Activated CD8-positive, alpha-beta memory T cell treated with anti-CD3 and anti-CD28 coated beads, Interleukin-2, amount 50 U/mL, for 4 hours (primary cell): ENCODE measurements around the gene HSPB8.

Source experiments
- DNase-seq: peaks from one replicate; pipeline ENCODE4 v3.0.0-alpha.2; 2020

The HSPB8 gene

GRCh38 chr12:119178544-119179334 lies at the start of gene HSPB8:
TSS of gene HSPB8 (plus strand) at chr12:119178931. CDS start at chr12:119179313, 382 bp downstream.
- DNase-seq = no peak

- no peak for DNase-seq
These were observed 48.8 kb upstream of the HSPB8 start for GRCh38 chr12:119129827-119130434.

- no peak for DNase-seq
These were observed 48.2 kb upstream of the HSPB8 start for GRCh38 chr12:119130523-119130922.

GRCh38 chr12:119134284-119135072 lies 44.3 kb upstream of the HSPB8 start:
- no peak for DNase-seq

GRCh38 chr12:119136811-119137410 lies 41.8 kb upstream of the HSPB8 start:
- DNase-seq = no peak

- DNase-seq = no peak
These were observed 39.3 kb upstream of the HSPB8 start for GRCh38 chr12:119139448-119139847.

- no peak for DNase-seq
These were observed 33.4 kb upstream of the HSPB8 start for GRCh38 chr12:119145367-119145766.

GRCh38 chr12:119147847-119148448 lies 30.8 kb upstream of the HSPB8 start:
- no peak for DNase-seq

- no peak for DNase-seq
These were observed 29.5 kb upstream of the HSPB8 start for GRCh38 chr12:119149270-119149669.

GRCh38 chr12:119151445-119152026 lies 27.2 kb upstream of the HSPB8 start:
- no peak for DNase-seq

GRCh38 chr12:119153477-119154434 lies 25.0 kb upstream of the HSPB8 start:
- DNase-seq = no peak

- no peak for DNase-seq
These were observed 24.3 kb upstream of the HSPB8 start for GRCh38 chr12:119154435-119154818.

- DNase-seq = no peak
These were observed 22.2 kb upstream of the HSPB8 start for GRCh38 chr12:119156401-119157044.

GRCh38 chr12:119157528-119157927 lies 21.2 kb upstream of the HSPB8 start:
- no peak for DNase-seq

- no peak for DNase-seq
These were observed 20.8 kb upstream of the HSPB8 start for GRCh38 chr12:119157978-119158377.

GRCh38 chr12:119158402-119158801 lies 20.3 kb upstream of the HSPB8 start:
- DNase-seq = no peak

GRCh38 chr12:119159844-119160243 lies 18.9 kb upstream of the HSPB8 start:
- DNase-seq = no peak

GRCh38 chr12:119167902-119168301 lies 10.8 kb upstream of the HSPB8 start:
- no peak for DNase-seq

- DNase-seq = no peak
These were observed 10.0 kb upstream of the HSPB8 start for GRCh38 chr12:119168721-119169120.

GRCh38 chr12:119169150-119169549 lies 9.6 kb upstream of the HSPB8 start:
- DNase-seq = no peak

- no peak for DNase-seq
These were observed 7.4 kb upstream of the HSPB8 start for GRCh38 chr12:119171291-119171690.
